Mucosa of descending colon (tissue), 3 donors: ENCODE measurements around the gene UBAC1. TPM values are rescaled to one million over a fixed set of nuclear protein-coding genes. Genes with fewer than 3 reads are reported as not detected.

Experiments
- ATAC-seq: fragments of 200-7000 bp; cut with Tn5 transposase; one replicate; pipeline ENCODE4 v1.9.1; 2020; ENCODE audit warnings: mild to moderate bottlenecking, moderate library complexity
- DNase-seq, 3 donors: peaks; one replicate each; pipeline ENCODE4 v3.0.0-alpha.2; 2020
- H3K36me3 ChIP-seq: fragments of 200-600 bp; one replicate; pipeline ENCODE4 v1.8.0; 2021; ENCODE audit warnings: low read depth, mild to moderate bottlenecking
- H3K4me1 ChIP-seq: fragments of 200-600 bp; one replicate; pipeline ENCODE4 v1.8.0; 2021; ENCODE audit warnings: low read depth, mild to moderate bottlenecking
- H3K4me3 ChIP-seq: fragments of 200-600 bp; one replicate; pipeline ENCODE4 v1.8.0; 2021; ENCODE audit warnings: mild to moderate bottlenecking
- H3K9me3 ChIP-seq: fragments of 200-600 bp; one replicate; pipeline ENCODE4 v1.8.0; 2021; ENCODE audit warnings: mild to moderate bottlenecking
- CTCF ChIP-seq: fragments of 200-600 bp; IDR thresholded peaks from one replicate; pipeline ENCODE4 v1.8.0; 2022; ENCODE audit warnings: antibody characterized with exemption, mild to moderate bottlenecking
- intact Hi-C, 2 donors: fragments of 100-400 bp; cut with DNase I in 1 of 2; cut with micrococcal nuclease in 1 of 2; formaldehyde crosslinking; loops; one replicate each; pipeline versions ENCODE4 v1.11.0 to v1.11.1; 2022; cut with DNase I, micrococcal nuclease
- total RNA-seq, 3 donors: library from RNA; stranded (reverse); fragmentation: NEBNext Ultra II Directional in 2 of 3; extraction: Animal tissue kit (Norgen Biotek cat#: 25700) in 2 of 3; gene quantifications; one replicate each; pipeline versions ENCODE4 v1.2.1 to v1.2.4, GENCODE V29; 2021 to 2023
- donor health status: DM: no; HTN: no; CAD: no; lungs with moderate emphysema.
- donor health status: DM: no; HTN: no; CAD: no.
- donor health status: DM: no; HTN: yes; CAD: no.

The UBAC1 gene
- total RNA-seq, 3 donors from 2014 or later, result 55.5 to 70.4 (median 64.0) TPM

GRCh38 chr9:135989157-135989556 is 28.0 kb upstream of the UBAC1 start:
- intact Hi-C loops, result no loop called here
- Histone ChIP-seq H3K4me1 (peaks cover 21% of the 10 kb centered on the region), H3K9me3 (no peaks in the 10 kb centered on the region), H3K36me3 (no peaks in the 10 kb centered on the region), H3K4me3 (no peak overlapping the region)
- TF ChIP-seq CTCF, result no peak
- ATAC-seq (no peak), DNase-seq (no peak)

- Histone ChIP-seq H3K9me3 (no peaks in the 10 kb centered on the region), H3K36me3 (no peaks in the 10 kb centered on the region), H3K4me3 (no peak overlapping the region), H3K4me1 (peaks cover 21% of the 10 kb centered on the region)
- no peak for TF ChIP-seq CTCF
- ATAC-seq, result no peak
- intact Hi-C loops, result no loop called here
- no peak for DNase-seq
Observed at GRCh38 chr9:135988493-135988892, 27.3 kb upstream of the UBAC1 start.

GRCh38 chr9:135987838-135988404 is 26.7 kb upstream of the UBAC1 start:
- H3K4me3 ChIP-seq, result no peak overlapping the region
- intact Hi-C loops, result no loop called here
- DNase-seq (no peak), ATAC-seq (no peak)
- TF ChIP-seq CTCF, result no peak
- H3K36me3 ChIP-seq, result no peaks in the 10 kb centered on the region
- H3K9me3 ChIP-seq, result no peaks in the 10 kb centered on the region
- peaks cover 18% of the 10 kb centered on the region for H3K4me1 ChIP-seq

DNA sequence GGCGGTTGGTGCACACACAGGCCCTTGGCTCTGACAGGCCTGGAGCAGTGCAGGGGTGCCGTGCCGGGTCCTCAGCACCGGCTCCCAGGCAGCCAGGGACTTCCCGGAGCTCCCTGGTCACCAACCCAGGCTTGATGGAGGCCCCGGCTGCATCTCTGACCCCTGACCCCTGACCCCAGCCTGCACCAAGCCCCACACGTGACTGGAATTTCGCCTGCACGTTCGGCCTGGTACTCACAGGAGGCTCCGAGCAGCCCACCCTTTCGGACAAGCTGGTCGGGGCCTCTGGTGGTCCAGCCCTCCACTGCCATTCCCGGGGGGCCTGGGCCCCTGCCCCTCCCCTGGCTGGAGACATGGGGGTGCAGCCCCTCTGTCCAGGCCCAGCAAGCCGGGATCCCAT is 25.4 kb upstream of the UBAC1 start:
- H3K9me3 ChIP-seq, result no peaks in the 10 kb centered on the region
- no peak for DNase-seq
- peaks cover 7% of the 10 kb centered on the region for H3K4me1 ChIP-seq
- no peak for ATAC-seq
- H3K36me3 ChIP-seq, result no peaks in the 10 kb centered on the region
- TF ChIP-seq CTCF, result no peak
- no peak overlapping the region for H3K4me3 ChIP-seq
- intact Hi-C loops, result no loop called here

GRCh38 chr9:135985889-135986288 is 24.7 kb upstream of the UBAC1 start:
- H3K36me3 ChIP-seq, result no peaks in the 10 kb centered on the region
- H3K4me3 ChIP-seq, result no peak overlapping the region
- intact Hi-C loops, result no loop called here
- no peak for ATAC-seq
- peaks cover 7% of the 10 kb centered on the region for H3K4me1 ChIP-seq
- DNase-seq, result no peak
- TF ChIP-seq CTCF, result no peak
- H3K9me3 ChIP-seq, result no peaks in the 10 kb centered on the region

GRCh38 chr9:135985459-135985774 is 24.2 kb upstream of the UBAC1 start:
- Histone ChIP-seq H3K9me3 (no peaks in the 10 kb centered on the region), H3K4me3 (no peak overlapping the region), H3K36me3 (no peaks in the 10 kb centered on the region), H3K4me1 (peaks cover 5% of the 10 kb centered on the region)
- DNase-seq (no peak), ATAC-seq (no peak)
- TF ChIP-seq CTCF, result no peak
- intact Hi-C loops, result no loop called here
